GM19238 (cell line): Measurements from ENCODE around the gene SSH2.
A peak's percentile ranks its signal among the peaks of the same experiment; 100 is the strongest.
"Not testable (repeated sequence)": the region's sequence is repeated elsewhere in the genome, so short reads cannot be mapped to it uniquely, and the experiment has no call there.

ENCODE experiments used
- DNase-seq: peaks from one replicate; pipeline ENCODE4 v3.0.0; 2011; ENCODE audit warnings: low spot score; ENCODE audit not compliant: insufficient read length

The SSH2 gene

DNA sequence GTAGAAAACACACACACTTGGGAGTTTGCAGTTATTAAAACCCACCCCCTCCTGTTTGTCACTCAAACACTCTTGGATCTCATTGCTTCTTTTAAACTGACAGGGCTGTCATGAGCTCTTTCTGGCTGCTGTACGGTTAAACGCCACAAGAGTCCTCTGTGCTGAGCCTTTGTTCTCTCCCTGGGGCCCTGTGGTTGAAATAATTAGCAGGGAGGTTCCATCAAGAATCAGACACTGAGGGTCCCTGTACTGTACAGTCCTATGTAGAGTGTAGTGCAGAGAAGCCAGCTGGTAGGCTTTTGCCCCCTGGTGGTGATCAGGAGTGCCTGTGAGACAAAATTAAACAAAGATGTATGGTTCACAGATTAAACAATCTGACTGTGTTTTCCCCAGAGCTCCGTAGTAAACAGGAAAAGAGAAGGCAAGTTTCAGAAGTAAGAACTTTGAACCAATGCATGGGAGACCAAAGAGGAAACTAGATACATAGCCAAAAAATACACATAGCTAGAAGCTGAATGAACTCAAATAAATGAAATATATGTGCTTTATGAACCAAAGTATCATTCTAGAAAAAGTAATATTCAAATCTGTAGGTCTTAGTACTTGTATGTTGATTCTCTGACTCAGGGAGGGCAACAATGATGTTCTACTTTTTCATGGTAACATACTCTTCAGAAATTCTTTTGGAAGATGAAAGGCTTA lies 1.4 kb upstream of the SSH2 start:
- DNase-seq, result peak; percentile 22

DNA sequence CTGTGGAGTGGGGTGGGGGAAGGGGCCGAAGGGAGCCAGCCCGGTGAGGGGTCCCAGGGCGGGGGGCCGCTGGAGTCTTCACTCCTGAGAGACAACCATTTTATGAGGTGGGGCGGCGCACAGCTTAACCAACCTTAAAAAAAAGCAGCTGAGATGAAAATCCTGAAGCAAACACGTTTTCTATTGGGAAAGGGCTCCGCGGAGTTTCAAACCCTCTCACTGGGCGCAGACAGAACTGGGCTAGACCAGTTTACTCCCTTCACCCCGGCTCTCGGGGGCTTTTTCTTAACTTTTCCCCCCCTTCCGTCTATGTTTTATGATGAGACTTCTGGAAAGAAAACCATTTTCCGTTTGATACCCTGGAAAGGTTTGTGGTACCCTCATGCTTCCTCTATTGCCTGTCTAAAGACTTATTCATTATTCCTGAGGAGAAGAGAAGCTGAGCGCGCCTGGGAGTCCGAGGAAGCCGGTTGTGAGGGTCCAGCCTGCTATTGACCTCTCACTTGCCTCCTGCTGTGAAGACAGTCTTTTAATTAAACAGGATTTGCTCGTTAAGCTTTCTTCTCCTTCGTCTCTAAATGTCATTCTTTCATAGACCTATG lies 482 bp upstream of the SSH2 start:
- DNase-seq, result no peak

DNA sequence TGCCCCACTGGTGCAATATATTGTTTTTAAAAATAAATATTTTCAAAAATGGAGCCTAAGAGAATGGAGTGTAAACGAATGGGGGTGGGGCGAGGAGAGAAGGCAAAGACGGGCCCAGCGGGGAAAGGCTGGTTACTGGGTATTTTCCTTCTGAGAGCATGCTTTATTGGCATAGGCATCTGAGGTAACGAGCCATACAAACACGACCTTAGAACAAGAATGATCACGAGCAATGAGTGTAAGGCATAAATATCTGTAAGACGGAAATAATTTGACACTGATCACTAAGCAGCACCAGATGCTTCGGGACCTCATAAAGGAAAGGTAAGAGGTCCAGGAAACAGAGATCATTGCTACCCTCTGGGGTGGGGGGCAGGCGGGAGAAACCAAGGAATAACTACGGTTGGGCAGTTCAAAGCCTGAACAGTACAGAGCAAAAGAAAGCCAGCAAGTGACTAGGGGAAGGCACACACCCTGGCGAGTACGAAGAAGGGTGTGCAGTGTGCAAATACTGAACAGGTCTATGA lies 959 bp downstream of the SSH2 start:
- no peak for DNase-seq

DNA sequence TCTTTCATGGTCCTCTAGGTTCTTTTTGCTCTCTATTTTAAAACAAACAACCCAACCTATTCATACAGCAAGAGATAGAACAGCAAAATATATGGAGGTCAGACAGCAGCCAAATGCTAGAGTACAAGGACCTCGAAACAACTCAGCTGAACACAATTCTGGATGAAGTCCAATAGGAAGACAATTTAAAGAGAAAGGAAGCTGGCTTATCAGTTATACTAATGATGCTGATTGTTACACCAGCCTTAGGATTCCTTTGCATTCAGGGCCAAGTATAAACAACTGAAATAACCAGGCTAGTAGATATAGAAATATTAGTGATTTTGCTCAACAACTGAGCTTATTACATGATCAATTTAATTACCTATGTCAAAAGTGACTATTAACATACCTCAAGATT lies 2.5 kb downstream of the SSH2 start:
- no peak for DNase-seq

- DNase-seq, result no peak
Measured at GRCh38 chr17:29924786-29925185, 5.2 kb downstream of the SSH2 start.

DNA sequence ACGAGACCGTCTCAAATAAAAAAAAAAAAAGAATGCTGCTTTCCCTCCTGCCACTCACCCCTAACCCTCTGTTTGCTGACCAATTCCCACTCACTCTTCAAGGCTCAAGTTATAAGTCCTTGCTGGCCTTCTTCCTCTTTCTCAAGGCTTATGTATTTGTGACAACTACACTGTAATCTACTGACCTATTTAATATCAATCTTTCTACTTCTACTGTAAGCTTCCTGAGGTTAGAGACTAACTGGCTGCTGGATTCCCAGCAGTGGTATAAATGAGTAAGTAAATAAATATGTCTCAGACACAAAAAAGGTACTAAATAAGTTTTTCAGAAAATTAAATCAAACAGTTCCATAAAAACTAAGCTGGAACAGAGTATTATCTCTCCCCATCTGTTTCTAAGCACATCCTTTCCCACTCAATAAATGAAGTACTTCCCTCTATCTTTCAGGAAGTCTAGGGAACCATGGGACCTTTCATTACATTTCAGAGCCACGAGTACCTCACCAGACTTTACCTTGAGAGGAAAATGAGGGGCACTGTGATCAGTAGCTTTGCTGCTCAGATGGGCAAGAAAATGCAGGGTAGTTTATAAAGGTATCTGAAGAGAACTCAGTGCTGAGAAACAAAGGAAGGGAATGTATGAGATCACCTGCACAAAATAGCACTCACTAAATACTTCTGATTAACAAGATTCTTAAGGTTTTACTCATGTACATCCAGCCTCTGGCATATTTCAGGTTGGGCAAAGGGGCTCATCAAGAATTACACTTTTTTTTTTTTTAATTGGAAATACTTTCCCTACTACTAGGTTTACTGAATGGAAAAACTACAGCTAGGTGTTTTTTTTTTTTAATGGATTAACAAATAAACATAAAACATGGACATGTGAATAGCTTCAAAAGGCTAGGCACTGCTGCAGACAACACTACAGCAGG lies 10.8 kb downstream of the SSH2 start:
- no peak for DNase-seq

GRCh38 chr17:29918016-29918415 lies 12.0 kb downstream of the SSH2 start:
- no peak for DNase-seq

DNA sequence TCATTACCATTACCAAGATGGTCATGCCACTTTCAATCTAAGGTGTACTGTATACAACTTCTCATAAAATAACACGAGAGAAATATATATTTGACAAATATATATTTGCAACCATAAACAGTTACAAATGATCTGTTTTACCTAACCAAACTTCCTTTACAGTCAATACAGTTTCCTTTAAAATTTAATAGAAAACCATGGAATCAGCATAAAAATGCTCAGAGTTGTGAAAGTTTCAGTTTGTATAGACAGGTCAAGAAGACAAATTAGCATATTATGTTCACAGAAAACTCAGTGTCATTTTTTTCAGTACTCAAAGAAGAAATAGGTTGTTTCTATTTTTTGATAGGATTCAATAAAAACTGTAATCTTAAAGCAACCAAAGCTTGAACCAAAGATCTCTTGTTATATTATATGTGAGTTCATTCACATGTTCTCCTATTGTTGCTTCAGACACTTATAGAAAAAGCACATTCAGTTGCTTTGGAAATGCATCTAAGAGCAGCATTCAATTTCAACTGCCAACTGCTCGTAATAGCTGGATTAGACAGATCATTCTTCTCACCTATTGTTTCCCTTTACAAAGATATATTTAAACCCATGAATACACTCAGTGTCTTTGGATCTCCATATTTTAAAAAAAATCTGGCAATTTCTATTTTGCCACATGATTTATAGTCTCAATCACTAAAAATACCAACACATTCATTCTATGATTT lies 15.1 kb downstream of the SSH2 start:
- no peak for DNase-seq

- no peak for DNase-seq
Measured at GRCh38 chr17:29911641-29912177, 18.3 kb downstream of the SSH2 start.

DNA sequence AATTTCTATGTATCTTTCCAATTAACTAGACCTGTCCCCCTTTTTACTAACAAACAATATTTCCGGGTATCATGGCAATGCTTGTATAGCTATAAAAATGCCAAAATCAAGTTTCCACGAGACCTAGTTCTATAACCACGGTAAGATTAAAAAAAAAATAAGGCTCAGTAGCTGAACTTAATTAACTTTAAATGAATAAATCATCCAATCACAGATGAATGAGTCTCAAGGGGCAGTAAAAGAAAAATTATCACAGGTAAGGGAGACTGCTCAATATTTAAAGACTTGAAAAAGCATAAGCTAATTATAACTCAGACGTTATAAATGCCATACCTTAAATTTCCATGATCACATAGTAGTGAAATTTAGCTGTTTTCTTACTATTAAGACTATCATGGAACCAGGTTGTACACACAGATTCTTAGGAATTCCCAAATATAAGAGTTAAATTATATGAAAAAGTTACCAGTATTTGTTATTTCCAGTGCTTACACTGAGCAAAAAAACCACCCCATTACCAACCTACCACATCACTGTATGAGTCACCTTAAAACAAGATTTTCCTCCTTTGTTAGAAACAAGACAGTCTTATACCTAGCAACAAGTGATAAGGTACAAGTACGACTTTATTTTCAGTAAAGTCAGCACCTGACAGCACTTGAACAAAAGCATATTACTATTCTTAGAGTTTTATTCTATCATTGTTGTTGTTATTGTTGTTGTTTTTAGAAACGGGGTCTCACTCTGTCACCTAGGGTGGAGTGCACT lies 20.6 kb downstream of the SSH2 start:
- no peak for DNase-seq

- no peak for DNase-seq
Measured at GRCh38 chr17:29906969-29907368, 23.1 kb downstream of the SSH2 start.

- no peak for DNase-seq
Measured at GRCh38 chr17:29905879-29906167, 24.2 kb downstream of the SSH2 start.

DNA sequence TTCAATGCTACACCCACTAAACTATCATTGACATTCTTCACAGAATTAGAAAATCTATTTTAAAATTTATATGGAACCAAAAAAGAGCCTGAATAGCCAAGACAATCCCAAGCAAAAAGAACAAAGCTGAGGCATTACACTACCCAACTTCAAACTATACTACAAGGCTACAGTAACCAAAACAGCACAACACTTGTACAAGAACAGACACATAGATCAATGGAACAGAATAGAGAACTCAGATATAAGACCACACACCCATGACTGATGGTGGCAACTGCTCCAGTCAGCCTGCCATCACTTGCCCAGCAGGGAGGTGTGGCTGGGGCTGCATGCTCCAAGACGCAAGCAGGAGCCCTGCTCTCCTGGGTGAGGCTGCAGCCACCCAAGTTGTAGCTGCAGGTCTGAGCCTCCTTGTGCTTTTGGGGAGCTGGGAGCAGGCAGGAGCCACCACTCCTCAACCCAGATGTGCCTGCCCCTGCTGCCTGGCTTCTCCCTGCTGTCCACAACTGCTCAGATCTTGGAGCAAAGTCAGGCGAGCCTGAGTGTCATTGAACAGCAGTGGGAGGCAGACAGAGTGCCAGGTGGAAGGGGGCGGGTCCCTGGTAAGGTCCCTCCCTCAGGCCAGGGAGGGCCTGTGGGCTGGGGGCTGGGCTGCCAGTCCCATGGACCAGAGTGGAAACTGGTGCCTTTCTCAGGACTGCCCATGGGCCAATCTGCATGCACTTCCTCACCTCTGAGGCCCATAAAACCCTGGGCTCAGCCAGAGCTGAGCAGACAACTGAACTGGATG lies 24.7 kb downstream of the SSH2 start:
- no peak for DNase-seq

- no peak for DNase-seq
Measured at GRCh38 chr17:29903471-29903870, 26.6 kb downstream of the SSH2 start.

- not testable (repeated sequence) for DNase-seq
Measured at GRCh38 chr17:29897136-29897535, 32.9 kb downstream of the SSH2 start.

- DNase-seq, result no peak
Measured at GRCh38 chr17:29892201-29892600, 37.8 kb downstream of the SSH2 start.

DNA sequence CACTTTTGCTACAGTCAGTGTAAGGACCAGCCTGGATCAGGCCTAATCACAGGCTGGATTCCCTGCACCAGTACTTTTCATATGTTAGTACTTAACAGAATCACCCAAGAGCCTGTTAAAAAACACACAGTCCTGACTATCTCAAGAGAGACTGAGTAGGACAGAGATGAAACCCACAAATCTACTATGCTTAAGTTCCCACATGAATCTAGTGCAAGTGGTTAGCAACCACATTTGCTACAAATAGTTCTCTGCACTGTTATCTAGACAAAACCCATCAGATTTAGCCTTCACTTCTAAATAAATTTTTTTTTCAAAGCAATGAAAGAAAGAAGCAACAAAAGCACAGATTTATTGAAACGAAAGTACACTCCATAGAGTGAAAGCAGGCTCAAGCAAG lies 38.9 kb downstream of the SSH2 start:
- no peak for DNase-seq

DNA sequence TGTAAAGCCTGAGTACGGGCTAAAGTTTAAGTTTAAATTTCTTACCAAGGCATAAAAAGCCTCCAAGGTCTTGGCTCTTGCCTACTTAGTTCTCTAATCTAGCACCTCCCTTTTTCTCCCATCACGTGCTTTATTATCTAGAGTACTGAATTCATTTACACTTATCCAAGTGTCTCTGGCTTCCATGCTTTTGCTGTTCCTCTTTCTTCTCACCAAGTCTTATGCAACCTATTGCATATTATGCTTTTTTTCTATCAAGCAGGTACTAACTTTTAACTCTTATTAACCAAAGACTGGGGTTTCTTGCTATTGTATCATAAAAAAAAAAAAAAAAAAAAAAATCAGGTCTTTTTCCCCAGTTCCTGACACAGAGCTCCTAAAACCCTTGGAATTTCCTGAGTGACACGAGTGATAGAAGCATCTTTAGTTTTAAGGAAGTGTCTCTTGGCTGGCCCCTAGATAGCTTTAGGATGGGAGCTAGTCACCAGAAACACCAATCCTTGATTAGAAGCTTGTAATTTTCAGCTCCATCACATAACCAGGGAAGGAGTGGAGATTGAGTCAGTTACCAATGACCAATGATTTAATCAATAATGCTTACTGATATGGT lies 44.9 kb downstream of the SSH2 start:
- DNase-seq, result no peak

DNA sequence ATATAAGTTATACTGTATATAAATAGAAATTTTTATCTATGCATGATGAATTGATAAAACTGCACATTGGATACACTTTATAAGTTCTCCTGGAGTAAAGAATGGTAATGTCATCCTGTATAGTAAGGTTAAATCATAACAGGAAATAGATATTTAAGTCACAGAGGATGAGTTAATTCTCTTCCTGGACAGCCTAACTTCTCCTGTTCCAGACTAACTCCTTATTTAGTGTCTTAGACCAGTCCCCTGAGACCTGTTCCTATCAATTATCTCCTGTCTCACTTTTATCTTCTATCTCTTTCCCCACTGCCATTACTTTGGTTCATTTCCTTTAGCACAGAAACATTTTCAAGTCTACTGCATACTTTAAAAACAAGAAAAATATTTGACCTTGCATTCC lies 46.5 kb downstream of the SSH2 start:
- no peak for DNase-seq
